ENCODE measurements around the gene ABCB11. TPM values are rescaled to one million over a fixed set of nuclear protein-coding genes. Genes with fewer than 3 reads are reported as not detected.

The ABCB11 gene
- total RNA-seq, 1 donor, result not detected

DNA sequence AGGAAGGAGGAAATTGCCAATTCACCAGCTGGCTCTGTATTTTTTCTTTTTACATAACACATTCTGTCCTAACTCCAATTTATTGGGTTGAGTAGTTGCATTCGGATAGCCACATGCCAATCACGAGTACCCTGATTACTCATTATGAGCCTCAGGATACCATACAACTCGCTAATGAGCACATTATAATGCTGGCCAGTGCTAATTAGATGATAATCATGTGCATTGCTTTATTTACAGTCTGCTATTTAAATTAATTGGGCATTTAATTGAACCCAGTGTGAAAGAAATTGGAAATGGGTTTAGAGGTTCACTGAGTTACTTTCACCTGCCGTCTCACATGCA lies 114.8 kb downstream of the ABCB11 start:
- H3K4me2 ChIP-seq (ENCODE audit: insufficient read depth, low read length), result no peak overlapping the region
- no peak for DNase-seq (ENCODE audit: insufficient read length, low spot score, missing footprints)
- no peaks in the 10 kb centered on the region for H3K79me2 ChIP-seq (ENCODE audit: insufficient read depth, low read length)
- no peak overlapping the region for H2AFZ ChIP-seq (ENCODE audit: low read length)
- peaks cover 3% of the 10 kb centered on the region for H3K4me1 ChIP-seq (ENCODE audit: insufficient read depth, low read length)
- no peaks in the 10 kb centered on the region for H4K20me1 ChIP-seq (ENCODE audit: insufficient read depth, low read length)
- H3K4me3 ChIP-seq (ENCODE audit: insufficient read depth, low read length), result no peak overlapping the region
- H3K36me3 ChIP-seq (ENCODE audit: insufficient read depth, low read length), result no peaks in the 10 kb centered on the region
- H3K27me3 ChIP-seq (ENCODE audit: insufficient read depth, low read length), result peaks cover 43% of the 10 kb centered on the region
- TF ChIP-seq, protein P1, sequence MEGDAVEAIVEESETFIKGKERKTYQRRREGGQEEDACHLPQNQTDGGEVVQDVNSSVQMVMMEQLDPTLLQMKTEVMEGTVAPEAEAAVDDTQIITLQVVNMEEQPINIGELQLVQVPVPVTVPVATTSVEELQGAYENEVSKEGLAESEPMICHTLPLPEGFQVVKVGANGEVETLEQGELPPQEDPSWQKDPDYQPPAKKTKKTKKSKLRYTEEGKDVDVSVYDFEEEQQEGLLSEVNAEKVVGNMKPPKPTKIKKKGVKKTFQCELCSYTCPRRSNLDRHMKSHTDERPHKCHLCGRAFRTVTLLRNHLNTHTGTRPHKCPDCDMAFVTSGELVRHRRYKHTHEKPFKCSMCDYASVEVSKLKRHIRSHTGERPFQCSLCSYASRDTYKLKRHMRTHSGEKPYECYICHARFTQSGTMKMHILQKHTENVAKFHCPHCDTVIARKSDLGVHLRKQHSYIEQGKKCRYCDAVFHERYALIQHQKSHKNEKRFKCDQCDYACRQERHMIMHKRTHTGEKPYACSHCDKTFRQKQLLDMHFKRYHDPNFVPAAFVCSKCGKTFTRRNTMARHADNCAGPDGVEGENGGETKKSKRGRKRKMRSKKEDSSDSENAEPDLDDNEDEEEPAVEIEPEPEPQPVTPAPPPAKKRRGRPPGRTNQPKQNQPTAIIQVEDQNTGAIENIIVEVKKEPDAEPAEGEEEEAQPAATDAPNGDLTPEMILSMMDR (IDR thresholded peaks at IDR 0.05; ENCODE audit: extremely low read depth, low read depth, low read length), result no peak
- H3K27ac ChIP-seq (ENCODE audit: low read depth, low read length), result no peak overlapping the region
- no peaks in the 10 kb centered on the region for H3K9me3 ChIP-seq (ENCODE audit: low read depth, low read length)

DNA sequence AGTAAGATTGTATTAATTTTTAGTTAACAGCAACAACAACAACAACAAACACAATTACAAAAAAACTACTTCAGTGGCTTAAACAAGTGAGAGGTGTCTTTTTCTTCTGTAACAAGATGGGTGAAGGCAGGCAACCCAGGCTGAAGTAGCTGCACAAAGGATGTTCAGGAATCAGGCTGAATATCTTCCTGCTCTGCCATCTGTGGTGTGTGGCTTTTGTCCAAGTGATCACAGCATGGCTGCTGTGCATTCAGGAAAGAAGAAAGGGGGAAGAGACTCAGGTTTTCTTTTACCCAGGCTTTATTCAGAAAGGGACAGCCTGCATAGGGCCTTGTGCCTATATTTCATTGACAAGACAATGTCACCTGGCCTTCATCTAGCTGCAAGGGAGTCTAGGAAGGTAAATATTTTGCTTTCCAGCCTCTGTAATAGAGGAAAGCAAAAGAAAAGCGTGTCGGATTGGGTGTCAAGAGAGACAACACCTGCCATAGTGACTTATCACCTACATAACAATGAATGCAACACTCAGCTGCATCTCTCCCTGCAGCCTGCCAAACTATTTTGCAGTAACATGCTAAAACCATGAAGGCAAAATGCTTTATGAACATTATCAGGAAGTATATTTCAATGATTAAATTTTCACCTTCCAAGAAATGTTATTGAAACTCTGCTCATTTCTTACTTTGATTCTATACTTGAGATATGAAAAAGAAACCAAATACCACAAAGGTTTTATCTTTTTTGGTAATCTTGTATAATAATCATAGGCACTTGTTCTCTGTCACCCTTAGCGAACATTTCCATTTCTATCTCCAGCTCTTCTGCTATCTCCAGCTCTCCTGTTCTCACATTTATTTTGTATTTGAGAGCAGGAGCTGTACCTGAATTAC lies 115.4 kb downstream of the ABCB11 start:
- Histone ChIP-seq H3K27me3 (ENCODE audit: insufficient read depth, low read length) (peaks cover 44% of the 10 kb centered on the region), H4K20me1 (ENCODE audit: insufficient read depth, low read length) (no peaks in the 10 kb centered on the region), H2AFZ (ENCODE audit: low read length) (no peak overlapping the region), H3K36me3 (ENCODE audit: insufficient read depth, low read length) (no peaks in the 10 kb centered on the region), H3K4me3 (ENCODE audit: insufficient read depth, low read length) (no peak overlapping the region), H3K4me1 (ENCODE audit: insufficient read depth, low read length) (no peaks in the 10 kb centered on the region), H3K9me3 (ENCODE audit: low read depth, low read length) (no peaks in the 10 kb centered on the region), H3K4me2 (ENCODE audit: insufficient read depth, low read length) (no peak overlapping the region), H3K79me2 (ENCODE audit: insufficient read depth, low read length) (no peaks in the 10 kb centered on the region), H3K27ac (ENCODE audit: low read depth, low read length) (no peak overlapping the region)
- TF ChIP-seq, protein P1 (IDR thresholded peaks at IDR 0.05; ENCODE audit: extremely low read depth, low read depth, low read length), result no peak
- DNase-seq (ENCODE audit: insufficient read length, low spot score, missing footprints), result no peak

DNA sequence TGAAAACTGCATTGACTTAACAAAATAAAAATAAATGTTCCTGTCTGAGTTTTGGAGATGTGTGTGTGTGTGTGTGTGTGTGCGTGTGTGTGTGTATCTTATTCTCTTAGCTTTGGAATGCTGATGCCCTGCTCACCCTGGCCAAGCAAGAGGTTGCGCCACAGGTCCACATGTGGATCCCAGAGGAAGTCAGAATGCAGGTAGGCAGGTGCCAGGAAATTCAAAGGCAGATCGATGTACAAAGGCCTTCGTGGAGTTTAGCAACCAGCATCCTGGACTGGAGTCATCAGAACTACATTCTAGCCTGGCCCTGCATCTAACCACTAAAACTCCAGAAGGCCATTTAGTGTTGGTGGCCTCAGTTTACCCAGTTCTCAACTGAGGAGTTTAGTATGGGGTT lies 117.6 kb downstream of the ABCB11 start:
- no peaks in the 10 kb centered on the region for H4K20me1 ChIP-seq (ENCODE audit: insufficient read depth, low read length)
- H3K4me2 ChIP-seq (ENCODE audit: insufficient read depth, low read length), result no peak overlapping the region
- H3K9me3 ChIP-seq (ENCODE audit: low read depth, low read length), result no peaks in the 10 kb centered on the region
- H3K4me3 ChIP-seq (ENCODE audit: insufficient read depth, low read length), result no peak overlapping the region
- no peak overlapping the region for H3K27ac ChIP-seq (ENCODE audit: low read depth, low read length)
- no peaks in the 10 kb centered on the region for H3K79me2 ChIP-seq (ENCODE audit: insufficient read depth, low read length)
- peaks cover 55% of the 10 kb centered on the region for H3K27me3 ChIP-seq (ENCODE audit: insufficient read depth, low read length)
- H2AFZ ChIP-seq (ENCODE audit: low read length), result no peak overlapping the region
- TF ChIP-seq, protein P1 (IDR thresholded peaks at IDR 0.05; ENCODE audit: extremely low read depth, low read depth, low read length), result no peak
- no peaks in the 10 kb centered on the region for H3K36me3 ChIP-seq (ENCODE audit: insufficient read depth, low read length)
- no peaks in the 10 kb centered on the region for H3K4me1 ChIP-seq (ENCODE audit: insufficient read depth, low read length)
- no peak for DNase-seq (ENCODE audit: insufficient read length, low spot score, missing footprints)

DNA sequence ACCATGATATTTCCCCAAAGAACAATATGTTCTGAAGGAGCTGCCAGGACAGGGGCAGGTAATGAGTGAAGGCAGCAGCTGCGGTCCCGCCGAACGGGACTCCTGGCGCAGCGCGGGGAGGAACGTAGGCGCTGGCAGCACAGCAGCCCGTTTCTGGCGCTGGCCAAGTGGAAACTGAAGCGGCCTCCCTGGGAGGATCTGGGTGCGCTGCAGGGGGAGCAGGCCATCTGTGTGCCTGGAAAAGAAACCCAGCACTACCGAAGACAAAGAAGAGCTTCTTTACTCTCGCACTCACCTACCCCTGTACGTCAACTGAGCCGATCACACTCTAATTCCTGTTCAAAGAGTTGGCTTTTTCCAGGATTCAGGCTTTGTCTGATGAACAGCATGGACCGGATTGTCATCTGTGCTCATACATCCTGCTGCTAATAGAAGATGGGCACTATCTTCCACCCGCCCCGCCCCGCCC lies 118.2 kb downstream of the ABCB11 start:
- Histone ChIP-seq H3K27me3 (ENCODE audit: insufficient read depth, low read length) (peaks cover 52% of the 10 kb centered on the region), H3K79me2 (ENCODE audit: insufficient read depth, low read length) (no peaks in the 10 kb centered on the region), H3K4me2 (ENCODE audit: insufficient read depth, low read length) (peak overlapping the region; percentile 87), H3K4me1 (ENCODE audit: insufficient read depth, low read length) (no peaks in the 10 kb centered on the region), H2AFZ (ENCODE audit: low read length) (peak overlapping the region; percentile 83), H4K20me1 (ENCODE audit: insufficient read depth, low read length) (no peaks in the 10 kb centered on the region), H3K27ac (ENCODE audit: low read depth, low read length) (no peak overlapping the region), H3K4me3 (ENCODE audit: insufficient read depth, low read length) (peak overlapping the region; percentile 60), H3K9me3 (ENCODE audit: low read depth, low read length) (no peaks in the 10 kb centered on the region), H3K36me3 (ENCODE audit: insufficient read depth, low read length) (no peaks in the 10 kb centered on the region)
- TF ChIP-seq, protein P1 (IDR thresholded peaks at IDR 0.05; ENCODE audit: extremely low read depth, low read depth, low read length), result no peak
- DNase-seq (ENCODE audit: insufficient read length, low spot score, missing footprints), result peak; percentile 46
